GM12878 (cell line): ENCODE data around the gene SPPL3. TPM values are rescaled to one million over a fixed set of nuclear protein-coding genes. Genes with fewer than 3 reads are reported as not detected.
"Not testable (repeated sequence)": the region's sequence is repeated elsewhere in the genome, so short reads cannot be mapped to it uniquely, and the experiment has no call there.

ENCODE experiments used
- ATAC-seq: fragments of 200-7000 bp; cut with Tn5 transposase; 3 replicates; pipeline ENCODE4 v1.9.1; 2020; ENCODE audit warnings: mild to moderate bottlenecking, moderate library complexity
- BruUV-seq: library from RNA; stranded (reverse); fragments of 400-500 nt; replicated peaks from 2 replicates; lab custom pipeline; 2021; lab: Mats Ljungman, UMichigan
- CTCF ChIA-PET: fragments of 300-600 bp; sonication (Branson Sonifier 250); formaldehyde crosslinking; extraction: SDS; loops from one replicate; lab custom pipeline; 2021; ENCODE audit warnings: inconsistent platforms; lab: Yijun Ruan, JAX
- POLR2A ChIA-PET: fragments of 350-600 bp; formaldehyde crosslinking; extraction: SDS; loops from one replicate; lab custom pipeline; 2021; ENCODE audit warnings: inconsistent platforms; lab: Charles Lee
- RAD21 ChIA-PET: fragments of 300-600 bp; sonication (Branson Sonifier 250); formaldehyde crosslinking; loops from one replicate; lab custom pipeline; 2023; ENCODE audit warnings: antibody characterized with exemption; ENCODE audit not compliant: unreplicated experiment; lab: Charles Lee
- SMC1A ChIA-PET: fragments of 300-600 bp; sonication (Branson Sonifier 250); formaldehyde crosslinking; loops from one replicate; lab custom pipeline; 2023; ENCODE audit not compliant: unreplicated experiment, uncharacterized antibody; lab: Charles Lee
- DNase-seq: peaks from one replicate; pipeline ENCODE4 v3.0.0-alpha.2; 2011; ENCODE audit warnings: low read depth, low spot score
- FAIRE-seq: peaks from 3 replicates; lab custom pipeline; 2011; peaks lifted over from hg19 to GRCh38; lab: Jason Lieb, UNC
- H2AFZ ChIP-seq: 2 replicates; pipeline ENCODE4 v1.6.0; 2011; ENCODE audit warnings: low read depth, low read length, control low read depth; ENCODE audit not compliant: control insufficient read depth
- H3K27ac ChIP-seq: 2 replicates; pipeline ENCODE4 v1.5.1; 2011; ENCODE audit warnings: control low read depth; ENCODE audit not compliant: control insufficient read depth, insufficient read depth
- H3K27me3 ChIP-seq, 2 experiments: replicated peaks in 1 of 2; 2 replicates each; pipeline versions ENCODE4 v1.6.0 to v1.6.1; 2011; ENCODE audit warnings: low read length in 1 of 2; ENCODE audit not compliant: control insufficient read depth in 2 of 2, insufficient read depth in 2 of 2
- H3K36me3 ChIP-seq, 2 experiments: 2 replicates each; pipeline ENCODE4 v1.5.1; 2011; ENCODE audit warnings: low read length in 1 of 2; ENCODE audit not compliant: control insufficient read depth in 2 of 2, insufficient read depth in 2 of 2
- H3K4me1 ChIP-seq: 2 replicates; pipeline ENCODE4 v1.6.1; 2011; ENCODE audit warnings: mild to moderate bottlenecking, low read length, moderate library complexity, mixed read lengths; ENCODE audit not compliant: control insufficient read depth, insufficient read depth
- H3K4me2 ChIP-seq: 2 replicates; pipeline ENCODE4 v1.6.0; 2011; ENCODE audit warnings: control low read depth; ENCODE audit not compliant: control insufficient read depth, insufficient read depth
- H3K4me3 ChIP-seq: fragments of 200-600 bp; sonication (generic); 2 replicates; pipeline ENCODE4 v1.5.1; 2016
- H3K79me2 ChIP-seq: 2 replicates; pipeline ENCODE4 v1.6.0; 2011; ENCODE audit warnings: low read length; ENCODE audit not compliant: control insufficient read depth, insufficient read depth
- H3K9ac ChIP-seq: 2 replicates; pipeline ENCODE4 v1.8.0; 2011; ENCODE audit warnings: low read length, control low read depth, mixed read lengths; ENCODE audit not compliant: control insufficient read depth, insufficient read depth
- H3K9me3 ChIP-seq: replicated peaks from 3 replicates; pipeline ENCODE4 v1.5.1; 2011; ENCODE audit warnings: mild to moderate bottlenecking, low read length; ENCODE audit not compliant: control insufficient read depth, insufficient read depth
- H4K20me1 ChIP-seq: 2 replicates; pipeline ENCODE4 v1.6.0; 2011; ENCODE audit not compliant: control insufficient read depth, insufficient read depth
- WGBS: methylation state at CpG from one replicate; pipeline ENCODE4 v1.1.6; 2016; ENCODE audit warnings: low lambda C conversion rate; ENCODE audit not compliant: insufficient replicate concordance, insufficient coverage; ENCODE audit errors: missing lambda C conversion rate; 5-methylcytosine and 5-hydroxymethylcytosine counted together
- in situ Hi-C: fragments of 300-500 bp; cut with MboI; formaldehyde crosslinking; loops from 9 replicates; pipeline ENCODE4 v1.14.3; 2018; ENCODE audit warnings: mixed read lengths
- intact Hi-C: fragments of 100-400 bp; cut with micrococcal nuclease; formaldehyde crosslinking; loops from one replicate; pipeline ENCODE4 v1.14.2; 2022; ENCODE audit not compliant: unreplicated experiment
- polyA plus RNA-seq, 11 experiments: library from polyadenylated mRNA; depleted of rRNA in 4 of 11; unstranded in 6 of 11; stranded (reverse) in 5 of 11; fragments of >200 nt; fragmentation: Nextera tagmentation in 4 of 11; fragmentation: Illumina TruSeq in 1 of 11; extraction: Ambion mirVana in 4 of 11; extraction: Trizol in 1 of 11; gene quantifications; 1 replicate in 1 of 11; 2 replicates in 10 of 11; pipeline versions ENCODE4 v1.2.1 to v1.2.3, GENCODE V29; 2011 to 2016; ENCODE audit warnings: inconsistent platforms in 2 of 11, missing spikeins in 2 of 11, low read depth in 1 of 11
- total RNA-seq, 4 experiments: library from RNA; depleted of rRNA in 3 of 4; stranded (reverse); fragments of >200 nt in 3 of 4; fragmentation: Illumina TruSeq in 1 of 4; extraction: Trizol in 1 of 4; gene quantifications; 2 replicates each; pipeline versions ENCODE4 v1.2.1 to v1.2.3, GENCODE V29; 2013 to 2021

The SPPL3 gene
- total and polyA plus RNA-seq, 10 of the 15 experiments (the other 5 are each of a cell fraction or from before 2014, with no cell fraction given) = 4.3 to 45.5 (median 11.7) TPM

GRCh38 chr12:120950260-120950799 lies 46.2 kb upstream of the SPPL3 start:
- FAIRE-seq, BruUV-seq, DNase-seq, in situ Hi-C loops, POLR2A ChIA-PET, H2AFZ ChIP-seq, intact Hi-C loops, H3K27me3 ChIP-seq, H3K4me1 ChIP-seq, H3K4me3 ChIP-seq, H3K27ac ChIP-seq, ATAC-seq, H4K20me1 ChIP-seq, H3K4me2 ChIP-seq, H3K9ac ChIP-seq, H3K79me2 ChIP-seq, H3K36me3 ChIP-seq, H3K9me3 ChIP-seq, RAD21 ChIA-PET: not testable (repeated sequence)
- CTCF ChIA-PET = interaction anchor here (1.8 to 2.1 kb wide), 2 partner anchors 11 to 22 kb away, joined by 7 read pairs; no protein-coding TSS in a partner anchor
- 86% methylated on average over 10 of the region's 31 CpGs for WGBS
- SMC1A ChIA-PET = interaction anchor here (0.6 kb wide), 1 partner anchor 127 kb away, joined by 3 read pairs; no protein-coding TSS in a partner anchor

- POLR2A ChIA-PET = interaction anchor here (0.6 kb wide), 1 partner anchor 13 kb away, joined by 3 read pairs; no protein-coding TSS in a partner anchor
- H4K20me1 ChIP-seq, H3K4me2 ChIP-seq, H3K27ac ChIP-seq, FAIRE-seq, SMC1A ChIA-PET, DNase-seq, H3K79me2 ChIP-seq, H2AFZ ChIP-seq, H3K27me3 ChIP-seq, BruUV-seq, H3K9me3 ChIP-seq, H3K36me3 ChIP-seq, intact Hi-C loops, H3K4me1 ChIP-seq, H3K9ac ChIP-seq, in situ Hi-C loops, H3K4me3 ChIP-seq, ATAC-seq: not testable (repeated sequence)
- RAD21 ChIA-PET = interaction anchor here (1.0 kb wide), 1 partner anchor 26 kb away, joined by 3 read pairs; no protein-coding TSS in a partner anchor
- CTCF ChIA-PET = interaction anchor here (0.6 to 1.5 kb wide), 4 partner anchors 14 to 36 kb away, joined by 3 to 4 read pairs (median 3); no protein-coding TSS in a partner anchor
- 65% methylated on average over 6 of the region's 6 CpGs for WGBS
These were observed 41.4 kb upstream of the SPPL3 start for GRCh38 chr12:120945516-120945915.
